MCF 10A (cell line): Measurements from ENCODE around the gene HJV. TPM values are rescaled to one million over a fixed set of nuclear protein-coding genes. Genes with fewer than 3 reads are reported as not detected.

Source experiments
- BruUV-seq: library from RNA; stranded (reverse); fragments of 400-500 nt; replicated peaks from 2 replicates; lab custom pipeline; 2021; lab: Mats Ljungman, UMichigan
- CTCF ChIA-PET: fragments of 300-600 bp; sonication (Branson Sonifier 250); formaldehyde crosslinking; extraction: SDS; loops from one replicate; lab custom pipeline; 2021; ENCODE audit warnings: antibody characterized with exemption, inconsistent platforms; lab: Yijun Ruan, JAX
- POLR2A ChIA-PET: fragments of 300-600, 350-650 bp; sonication (Branson Sonifier 250); formaldehyde crosslinking; extraction: SDS; loops from one replicate; lab custom pipeline; 2020; ENCODE audit warnings: antibody characterized with exemption, inconsistent platforms; lab: Yijun Ruan, JAX
- DNase-seq: peaks from one replicate; pipeline ENCODE4 v3.0.0-alpha.2; 2018; ENCODE audit not compliant: unreplicated experiment
- H3K27ac Mint-ChIP-seq: one replicate; pipeline ENCODE4 v1.8.0; 2022; ENCODE audit warnings: mild to moderate bottlenecking, low read depth, mixed read lengths; ENCODE audit not compliant: unreplicated experiment
- H3K27me3 Mint-ChIP-seq: one replicate; pipeline ENCODE4 v1.8.0; 2022; ENCODE audit warnings: mixed read lengths; ENCODE audit not compliant: insufficient read depth, unreplicated experiment
- H3K36me3 Mint-ChIP-seq: one replicate; pipeline ENCODE4 v1.8.0; 2022; ENCODE audit warnings: mild to moderate bottlenecking, moderate library complexity, mixed read lengths; ENCODE audit not compliant: insufficient read depth, unreplicated experiment
- H3K4me1 Mint-ChIP-seq: one replicate; pipeline ENCODE4 v1.8.0; 2022; ENCODE audit warnings: mixed read lengths; ENCODE audit not compliant: insufficient read depth, unreplicated experiment
- H3K4me3 Mint-ChIP-seq: one replicate; pipeline ENCODE4 v1.8.0; 2022; ENCODE audit warnings: mild to moderate bottlenecking, moderate library complexity, mixed read lengths; ENCODE audit not compliant: unreplicated experiment
- H3K9me3 Mint-ChIP-seq: one replicate; pipeline ENCODE4 v1.8.0; 2022; ENCODE audit warnings: mixed read lengths; ENCODE audit not compliant: unreplicated experiment
- intact Hi-C: fragments of 100-400 bp; cut with micrococcal nuclease; formaldehyde crosslinking; loops from 2 replicates; pipeline ENCODE4 v1.14.1; 2022
- total RNA-seq: library from RNA; stranded (reverse); gene quantifications from 2 replicates; pipeline ENCODE4 v1.2.3, GENCODE V29; 2022
- TF ChIP-seq, protein P1 (sequence below): fragments of 200-600 bp; IDR thresholded peaks from one replicate; pipeline ENCODE4 v1.8.0; 2022; ENCODE audit warnings: antibody characterized with exemption, mild to moderate bottlenecking; ENCODE audit not compliant: unreplicated experiment

The HJV gene
- total RNA-seq, 1 experiment from 2014 or later, result not detected

DNA sequence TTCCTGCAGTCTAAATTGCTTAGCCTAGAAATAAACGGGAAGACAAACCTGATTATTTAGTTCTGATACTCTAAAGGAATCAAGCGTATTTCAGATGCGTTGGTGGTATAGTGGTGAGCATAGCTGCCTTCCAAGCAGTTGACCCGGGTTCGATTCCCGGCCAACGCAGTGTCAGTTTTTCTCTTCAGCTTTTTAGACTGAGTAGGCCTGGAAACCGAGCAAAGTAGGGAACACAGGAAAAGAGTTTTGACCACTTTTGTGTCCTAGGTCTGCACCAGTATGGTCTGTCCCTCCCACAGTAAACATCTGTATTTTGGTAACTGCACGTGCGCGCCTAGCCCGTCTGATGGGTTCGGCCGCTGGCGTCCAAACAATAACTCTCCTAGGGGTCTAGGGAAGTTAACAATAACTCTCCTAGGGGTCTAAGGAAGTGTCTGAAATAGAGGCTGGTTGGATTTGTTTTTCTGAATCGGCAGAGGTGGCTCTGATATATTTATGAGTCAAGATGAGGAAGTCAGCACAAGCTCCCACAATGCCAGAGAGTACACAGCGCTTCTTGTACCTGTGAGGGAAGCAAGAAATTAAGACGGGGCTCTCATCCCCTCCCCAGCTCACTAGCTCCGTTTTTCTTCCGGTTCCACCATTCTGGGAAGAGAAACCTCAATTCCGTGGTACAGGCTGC is 15.6 kb upstream of the HJV start:
- intact Hi-C loops, result no loop called here
- no TSS peak for BruUV-seq
- H3K4me3 Mint-ChIP-seq, result peak overlapping the region; percentile 99
- H3K27ac Mint-ChIP-seq, result peak overlapping the region; percentile 98
- H3K9me3 Mint-ChIP-seq, result no peaks in the 10 kb centered on the region
- peak; percentile 95 for DNase-seq
- H3K27me3 Mint-ChIP-seq, result no peaks in the 10 kb centered on the region
- H3K4me1 Mint-ChIP-seq, result peaks cover 11% of the 10 kb centered on the region
- POLR2A ChIA-PET, result interaction anchor here (0.5 to 9.6 kb wide), 23 partner anchors 8 to 213 kb away, joined by 3 to 173 read pairs (median 9); partner anchors contain the start of genes ANKRD34A, HJV, LIX1L and PEX11B
- TF ChIP-seq, protein P1, sequence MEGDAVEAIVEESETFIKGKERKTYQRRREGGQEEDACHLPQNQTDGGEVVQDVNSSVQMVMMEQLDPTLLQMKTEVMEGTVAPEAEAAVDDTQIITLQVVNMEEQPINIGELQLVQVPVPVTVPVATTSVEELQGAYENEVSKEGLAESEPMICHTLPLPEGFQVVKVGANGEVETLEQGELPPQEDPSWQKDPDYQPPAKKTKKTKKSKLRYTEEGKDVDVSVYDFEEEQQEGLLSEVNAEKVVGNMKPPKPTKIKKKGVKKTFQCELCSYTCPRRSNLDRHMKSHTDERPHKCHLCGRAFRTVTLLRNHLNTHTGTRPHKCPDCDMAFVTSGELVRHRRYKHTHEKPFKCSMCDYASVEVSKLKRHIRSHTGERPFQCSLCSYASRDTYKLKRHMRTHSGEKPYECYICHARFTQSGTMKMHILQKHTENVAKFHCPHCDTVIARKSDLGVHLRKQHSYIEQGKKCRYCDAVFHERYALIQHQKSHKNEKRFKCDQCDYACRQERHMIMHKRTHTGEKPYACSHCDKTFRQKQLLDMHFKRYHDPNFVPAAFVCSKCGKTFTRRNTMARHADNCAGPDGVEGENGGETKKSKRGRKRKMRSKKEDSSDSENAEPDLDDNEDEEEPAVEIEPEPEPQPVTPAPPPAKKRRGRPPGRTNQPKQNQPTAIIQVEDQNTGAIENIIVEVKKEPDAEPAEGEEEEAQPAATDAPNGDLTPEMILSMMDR, result no peak
- CTCF ChIA-PET, result interaction anchor here (0.6 to 3.2 kb wide), 12 partner anchors 13 to 1562 kb away, joined by 3 to 14 read pairs (median 3); partner anchors contain the start of gene HJV
- H3K36me3 Mint-ChIP-seq, result peaks cover 50% of the 10 kb centered on the region

DNA sequence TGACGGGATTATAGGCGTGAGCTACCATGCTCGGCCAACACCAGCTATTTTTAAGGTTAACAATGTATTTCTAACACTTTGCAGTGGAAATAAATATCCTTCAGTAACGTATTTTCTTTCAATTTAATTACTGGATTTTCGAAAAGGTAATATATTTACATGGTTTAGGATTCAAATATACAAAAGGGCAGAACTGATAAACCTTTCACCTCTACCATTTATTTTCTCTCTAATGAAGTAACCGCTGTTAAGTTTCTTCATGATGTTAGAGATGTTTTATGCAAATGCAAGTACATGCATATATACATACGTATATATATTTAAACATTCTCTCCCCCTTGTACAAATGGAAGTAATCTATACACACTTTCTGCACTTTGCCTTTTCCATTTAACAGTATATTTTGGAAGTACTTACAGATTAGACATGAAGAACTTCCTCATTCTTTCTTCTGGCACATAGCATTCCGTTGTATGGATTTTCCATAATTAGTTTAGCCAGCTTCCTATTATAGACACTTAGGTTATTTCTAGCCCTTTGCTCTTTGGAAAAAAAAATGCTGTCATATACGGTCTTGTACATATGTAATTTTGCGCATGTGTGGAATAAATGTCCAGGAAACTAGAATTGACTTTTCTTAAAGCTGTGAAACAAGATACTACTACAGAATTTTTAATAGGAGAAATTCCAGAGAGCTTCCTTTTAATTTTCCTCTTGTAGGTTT is 14.9 kb upstream of the HJV start:
- BruUV-seq, result no TSS peak
- Mint-ChIP-seq H3K36me3 (peaks cover 50% of the 10 kb centered on the region), H3K4me3 (peak overlapping the region; percentile 99), H3K9me3 (no peaks in the 10 kb centered on the region), H3K27ac (peak overlapping the region; percentile 98), H3K4me1 (peaks cover 11% of the 10 kb centered on the region), H3K27me3 (no peaks in the 10 kb centered on the region)
- CTCF ChIA-PET, result interaction anchor here (0.7 to 3.2 kb wide), 8 partner anchors 13 to 188 kb away, joined by 3 to 14 read pairs (median 4); partner anchors contain the start of gene HJV
- intact Hi-C loops, result no loop called here
- POLR2A ChIA-PET, result interaction anchor here (0.6 to 9.6 kb wide), 19 partner anchors 9 to 212 kb away, joined by 3 to 173 read pairs (median 14); partner anchors contain the start of genes ANKRD34A, HJV, LIX1L and PEX11B
- DNase-seq, result no peak
- TF ChIP-seq, protein P1, result no peak

DNA sequence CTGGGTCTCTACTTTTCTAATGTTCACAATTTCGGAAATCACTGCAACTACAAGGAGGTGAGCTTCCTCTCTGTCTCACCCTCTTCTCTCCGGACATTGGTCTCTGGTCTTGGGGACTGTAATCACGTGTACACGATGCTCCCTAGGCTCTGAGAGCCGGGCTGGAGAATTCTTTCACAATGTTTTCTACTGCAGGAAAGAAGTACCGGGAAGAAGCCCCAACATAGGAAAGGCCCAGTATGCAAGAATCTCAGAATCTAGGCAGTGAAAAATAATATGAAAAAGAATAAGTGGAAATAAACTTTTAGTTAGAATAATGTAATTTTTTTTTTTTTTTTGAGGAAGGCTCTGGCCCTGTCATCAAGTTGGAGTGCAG is 13.5 kb upstream of the HJV start:
- DNase-seq, result peak; percentile 62
- Mint-ChIP-seq H3K27ac (peak overlapping the region; percentile 60), H3K4me1 (peaks cover 11% of the 10 kb centered on the region), H3K36me3 (peaks cover 48% of the 10 kb centered on the region), H3K27me3 (no peaks in the 10 kb centered on the region), H3K4me3 (peak overlapping the region; percentile 99), H3K9me3 (no peaks in the 10 kb centered on the region)
- POLR2A ChIA-PET, result interaction anchor here (0.7 to 9.6 kb wide), 17 partner anchors 11 to 211 kb away, joined by 3 to 173 read pairs (median 14); partner anchors contain the start of genes ANKRD34A, HJV, LIX1L and PIAS3
- BruUV-seq, result no TSS peak
- intact Hi-C loops, result no loop called here
- CTCF ChIA-PET, result interaction anchor here (0.9 to 4.4 kb wide), 7 partner anchors 9 to 143 kb away, joined by 3 to 24 read pairs (median 8); partner anchors contain the start of gene HJV
- TF ChIP-seq, protein P1, result no peak
